ENCODE results near the gene MACROD1. TPM values are rescaled to one million over a fixed set of nuclear protein-coding genes. Genes with fewer than 3 reads are reported as not detected.

MACROD1 gene
- total and polyA plus RNA-seq, 9 of the 15 experiments (the other 6 are each of a cell fraction or from before 2014, with no cell fraction given) = 1.1 to 60.0 (median 26.4) TPM

DNA sequence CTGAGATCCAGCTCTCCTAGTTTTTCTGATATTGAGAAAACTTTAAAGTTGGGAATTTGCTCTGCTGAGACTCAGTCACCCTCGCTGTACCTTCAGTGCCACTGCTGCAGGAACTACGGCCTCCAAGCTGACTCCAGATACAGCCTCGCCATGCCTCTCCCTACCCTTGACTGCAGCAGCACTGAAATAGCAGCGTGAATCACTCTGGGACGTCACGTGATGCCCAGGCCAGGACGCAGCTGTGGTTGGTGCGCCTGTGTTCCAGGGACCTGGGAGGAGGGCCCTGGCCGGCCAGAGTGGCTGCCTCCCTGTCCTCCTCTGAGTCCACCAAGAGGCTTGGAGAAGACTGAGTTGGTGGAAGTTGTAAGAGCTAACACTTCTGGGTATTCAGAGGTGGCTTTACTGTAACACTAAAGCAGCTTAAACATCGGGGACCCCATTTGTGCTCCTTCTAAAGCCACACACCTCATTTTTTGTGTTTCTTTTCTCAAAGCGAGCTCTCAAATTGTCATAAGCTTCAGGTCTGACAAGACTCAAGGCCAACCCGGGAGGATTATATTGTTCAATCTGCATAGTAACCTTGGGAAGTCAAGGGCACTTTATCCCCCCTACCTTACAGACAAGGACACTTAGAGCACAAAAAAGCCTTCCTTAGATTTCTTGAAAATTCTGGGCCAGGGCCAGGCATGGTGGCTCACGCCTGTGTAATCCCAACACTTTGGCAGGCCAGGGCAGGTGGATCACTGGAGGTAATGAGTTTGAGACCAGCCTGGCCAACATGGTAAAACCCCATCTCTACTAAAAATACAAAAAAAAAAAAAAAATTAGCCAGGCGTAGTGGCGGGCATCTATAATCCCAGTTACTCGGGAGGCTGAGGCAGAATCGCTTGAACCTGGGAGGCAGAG is 15.8 kb upstream of the MACROD1 start (continued):
- TF ChIP-seq, protein P1, sequence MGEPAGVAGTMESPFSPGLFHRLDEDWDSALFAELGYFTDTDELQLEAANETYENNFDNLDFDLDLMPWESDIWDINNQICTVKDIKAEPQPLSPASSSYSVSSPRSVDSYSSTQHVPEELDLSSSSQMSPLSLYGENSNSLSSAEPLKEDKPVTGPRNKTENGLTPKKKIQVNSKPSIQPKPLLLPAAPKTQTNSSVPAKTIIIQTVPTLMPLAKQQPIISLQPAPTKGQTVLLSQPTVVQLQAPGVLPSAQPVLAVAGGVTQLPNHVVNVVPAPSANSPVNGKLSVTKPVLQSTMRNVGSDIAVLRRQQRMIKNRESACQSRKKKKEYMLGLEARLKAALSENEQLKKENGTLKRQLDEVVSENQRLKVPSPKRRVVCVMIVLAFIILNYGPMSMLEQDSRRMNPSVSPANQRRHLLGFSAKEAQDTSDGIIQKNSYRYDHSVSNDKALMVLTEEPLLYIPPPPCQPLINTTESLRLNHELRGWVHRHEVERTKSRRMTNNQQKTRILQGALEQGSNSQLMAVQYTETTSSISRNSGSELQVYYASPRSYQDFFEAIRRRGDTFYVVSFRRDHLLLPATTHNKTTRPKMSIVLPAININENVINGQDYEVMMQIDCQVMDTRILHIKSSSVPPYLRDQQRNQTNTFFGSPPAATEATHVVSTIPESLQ (CRISPR knock-in tag; IDR thresholded peaks at IDR 0.05) = no peak
- TF ChIP-seq STAG1 (CRISPR knock-in tag; IDR thresholded peaks at IDR 0.05; ENCODE audit: borderline replicate concordance) (no peak), ZC3H8 (IDR thresholded peaks at IDR 0.05) (no peak), WHSC1 (IDR thresholded peaks at IDR 0.05; ENCODE audit: low read length) (no peak), TAF7 (tag; IDR thresholded peaks at IDR 0.05) (no peak), ARID2 (IDR thresholded peaks at IDR 0.05) (no peak), RB1 (IDR thresholded peaks at IDR 0.05; ENCODE audit: low read depth) (no peak; the same call in 1 of the 2 replicates), MCM2 (IDR thresholded peaks at IDR 0.05; ENCODE audit: low read depth) (no peak), MEF2A (IDR thresholded peaks at IDR 0.05; ENCODE audit: control insufficient read depth, low read depth, low read length) (peak; percentile 98), MYBL2 (IDR thresholded peaks at IDR 0.05; ENCODE audit: low read depth) (no peak), MYBL2 (CRISPR knock-in tag; IDR thresholded peaks at IDR 0.05; ENCODE audit: borderline replicate concordance) (no peak), NFIC (IDR thresholded peaks at IDR 0.05) (0 out of 2 replicates have a peak, but pooled peaks have one; percentile 16)
- TF ChIP-seq, protein P2, sequence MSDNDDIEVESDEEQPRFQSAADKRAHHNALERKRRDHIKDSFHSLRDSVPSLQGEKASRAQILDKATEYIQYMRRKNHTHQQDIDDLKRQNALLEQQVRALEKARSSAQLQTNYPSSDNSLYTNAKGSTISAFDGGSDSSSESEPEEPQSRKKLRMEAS (CRISPR knock-in tag; IDR thresholded peaks at IDR 0.05) = peak; percentile 84
- TF ChIP-seq, protein P3, sequence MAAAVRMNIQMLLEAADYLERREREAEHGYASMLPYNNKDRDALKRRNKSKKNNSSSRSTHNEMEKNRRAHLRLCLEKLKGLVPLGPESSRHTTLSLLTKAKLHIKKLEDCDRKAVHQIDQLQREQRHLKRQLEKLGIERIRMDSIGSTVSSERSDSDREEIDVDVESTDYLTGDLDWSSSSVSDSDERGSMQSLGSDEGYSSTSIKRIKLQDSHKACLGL (CRISPR knock-in tag; IDR thresholded peaks at IDR 0.05; ENCODE audit: borderline replicate concordance, poor library complexity, severe bottlenecking) = no peak
- TF ChIP-seq, protein P4, sequence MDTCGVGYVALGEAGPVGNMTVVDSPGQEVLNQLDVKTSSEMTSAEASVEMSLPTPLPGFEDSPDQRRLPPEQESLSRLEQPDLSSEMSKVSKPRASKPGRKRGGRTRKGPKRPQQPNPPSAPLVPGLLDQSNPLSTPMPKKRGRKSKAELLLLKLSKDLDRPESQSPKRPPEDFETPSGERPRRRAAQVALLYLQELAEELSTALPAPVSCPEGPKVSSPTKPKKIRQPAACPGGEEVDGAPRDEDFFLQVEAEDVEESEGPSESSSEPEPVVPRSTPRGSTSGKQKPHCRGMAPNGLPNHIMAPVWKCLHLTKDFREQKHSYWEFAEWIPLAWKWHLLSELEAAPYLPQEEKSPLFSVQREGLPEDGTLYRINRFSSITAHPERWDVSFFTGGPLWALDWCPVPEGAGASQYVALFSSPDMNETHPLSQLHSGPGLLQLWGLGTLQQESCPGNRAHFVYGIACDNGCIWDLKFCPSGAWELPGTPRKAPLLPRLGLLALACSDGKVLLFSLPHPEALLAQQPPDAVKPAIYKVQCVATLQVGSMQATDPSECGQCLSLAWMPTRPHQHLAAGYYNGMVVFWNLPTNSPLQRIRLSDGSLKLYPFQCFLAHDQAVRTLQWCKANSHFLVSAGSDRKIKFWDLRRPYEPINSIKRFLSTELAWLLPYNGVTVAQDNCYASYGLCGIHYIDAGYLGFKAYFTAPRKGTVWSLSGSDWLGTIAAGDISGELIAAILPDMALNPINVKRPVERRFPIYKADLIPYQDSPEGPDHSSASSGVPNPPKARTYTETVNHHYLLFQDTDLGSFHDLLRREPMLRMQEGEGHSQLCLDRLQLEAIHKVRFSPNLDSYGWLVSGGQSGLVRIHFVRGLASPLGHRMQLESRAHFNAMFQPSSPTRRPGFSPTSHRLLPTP (IDR thresholded peaks at IDR 0.05; ENCODE audit: borderline replicate concordance, extremely low read depth, insufficient read length) = no peak
- TF ChIP-seq, protein P5, sequence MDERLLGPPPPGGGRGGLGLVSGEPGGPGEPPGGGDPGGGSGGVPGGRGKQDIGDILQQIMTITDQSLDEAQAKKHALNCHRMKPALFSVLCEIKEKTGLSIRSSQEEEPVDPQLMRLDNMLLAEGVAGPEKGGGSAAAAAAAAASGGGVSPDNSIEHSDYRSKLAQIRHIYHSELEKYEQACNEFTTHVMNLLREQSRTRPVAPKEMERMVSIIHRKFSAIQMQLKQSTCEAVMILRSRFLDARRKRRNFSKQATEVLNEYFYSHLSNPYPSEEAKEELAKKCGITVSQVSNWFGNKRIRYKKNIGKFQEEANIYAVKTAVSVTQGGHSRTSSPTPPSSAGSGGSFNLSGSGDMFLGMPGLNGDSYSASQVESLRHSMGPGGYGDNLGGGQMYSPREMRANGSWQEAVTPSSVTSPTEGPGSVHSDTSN (CRISPR knock-in tag; IDR thresholded peaks at IDR 0.05; ENCODE audit: low read depth) = no peak
- TF ChIP-seq, protein P5 (tag; conservative IDR thresholded peaks at IDR 0.05; ENCODE audit: low read depth) = no peak
- TF ChIP-seq, protein P6, sequence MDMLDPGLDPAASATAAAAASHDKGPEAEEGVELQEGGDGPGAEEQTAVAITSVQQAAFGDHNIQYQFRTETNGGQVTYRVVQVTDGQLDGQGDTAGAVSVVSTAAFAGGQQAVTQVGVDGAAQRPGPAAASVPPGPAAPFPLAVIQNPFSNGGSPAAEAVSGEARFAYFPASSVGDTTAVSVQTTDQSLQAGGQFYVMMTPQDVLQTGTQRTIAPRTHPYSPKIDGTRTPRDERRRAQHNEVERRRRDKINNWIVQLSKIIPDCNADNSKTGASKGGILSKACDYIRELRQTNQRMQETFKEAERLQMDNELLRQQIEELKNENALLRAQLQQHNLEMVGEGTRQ (CRISPR knock-in tag; IDR thresholded peaks at IDR 0.05) = peak; percentile 98
